GM12878 (cell line): Measurements from ENCODE around the gene SNX17. TPM values are rescaled to one million over a fixed set of nuclear protein-coding genes. Genes with fewer than 3 reads are reported as not detected.

Source experiments
- ATAC-seq: fragments of 200-7000 bp; cut with Tn5 transposase; 3 replicates; pipeline ENCODE4 v1.9.1; 2020; ENCODE audit warnings: mild to moderate bottlenecking, moderate library complexity
- BruUV-seq: library from RNA; stranded (reverse); fragments of 400-500 nt; replicated peaks from 2 replicates; lab custom pipeline; 2021; lab: Mats Ljungman, UMichigan
- CTCF ChIA-PET: fragments of 300-600 bp; sonication (Branson Sonifier 250); formaldehyde crosslinking; extraction: SDS; loops from one replicate; lab custom pipeline; 2021; ENCODE audit warnings: inconsistent platforms; lab: Yijun Ruan, JAX
- POLR2A ChIA-PET: fragments of 350-600 bp; formaldehyde crosslinking; extraction: SDS; loops from one replicate; lab custom pipeline; 2021; ENCODE audit warnings: inconsistent platforms; lab: Charles Lee
- RAD21 ChIA-PET: fragments of 300-600 bp; sonication (Branson Sonifier 250); formaldehyde crosslinking; loops from one replicate; lab custom pipeline; 2023; ENCODE audit warnings: antibody characterized with exemption; ENCODE audit not compliant: unreplicated experiment; lab: Charles Lee
- SMC1A ChIA-PET: fragments of 300-600 bp; sonication (Branson Sonifier 250); formaldehyde crosslinking; loops from one replicate; lab custom pipeline; 2023; ENCODE audit not compliant: unreplicated experiment, uncharacterized antibody; lab: Charles Lee
- DNase-seq: peaks from one replicate; pipeline ENCODE4 v3.0.0-alpha.2; 2011; ENCODE audit warnings: low read depth, low spot score
- FAIRE-seq: peaks from 3 replicates; lab custom pipeline; 2011; peaks lifted over from hg19 to GRCh38; lab: Jason Lieb, UNC
- H2AFZ ChIP-seq: 2 replicates; pipeline ENCODE4 v1.6.0; 2011; ENCODE audit warnings: low read depth, low read length, control low read depth; ENCODE audit not compliant: control insufficient read depth
- H3K27ac ChIP-seq: 2 replicates; pipeline ENCODE4 v1.5.1; 2011; ENCODE audit warnings: control low read depth; ENCODE audit not compliant: control insufficient read depth, insufficient read depth
- H3K27me3 ChIP-seq, 2 experiments: replicated peaks in 1 of 2; 2 replicates each; pipeline versions ENCODE4 v1.6.0 to v1.6.1; 2011; ENCODE audit warnings: low read length in 1 of 2; ENCODE audit not compliant: control insufficient read depth in 2 of 2, insufficient read depth in 2 of 2
- H3K36me3 ChIP-seq, 2 experiments: 2 replicates each; pipeline ENCODE4 v1.5.1; 2011; ENCODE audit warnings: low read length in 1 of 2; ENCODE audit not compliant: control insufficient read depth in 2 of 2, insufficient read depth in 2 of 2
- H3K4me1 ChIP-seq: 2 replicates; pipeline ENCODE4 v1.6.1; 2011; ENCODE audit warnings: mild to moderate bottlenecking, low read length, moderate library complexity, mixed read lengths; ENCODE audit not compliant: control insufficient read depth, insufficient read depth
- H3K4me2 ChIP-seq: 2 replicates; pipeline ENCODE4 v1.6.0; 2011; ENCODE audit warnings: control low read depth; ENCODE audit not compliant: control insufficient read depth, insufficient read depth
- H3K4me3 ChIP-seq: fragments of 200-600 bp; sonication (generic); 2 replicates; pipeline ENCODE4 v1.5.1; 2016
- H3K79me2 ChIP-seq: 2 replicates; pipeline ENCODE4 v1.6.0; 2011; ENCODE audit warnings: low read length; ENCODE audit not compliant: control insufficient read depth, insufficient read depth
- H3K9ac ChIP-seq: 2 replicates; pipeline ENCODE4 v1.8.0; 2011; ENCODE audit warnings: low read length, control low read depth, mixed read lengths; ENCODE audit not compliant: control insufficient read depth, insufficient read depth
- H3K9me3 ChIP-seq: replicated peaks from 3 replicates; pipeline ENCODE4 v1.5.1; 2011; ENCODE audit warnings: mild to moderate bottlenecking, low read length; ENCODE audit not compliant: control insufficient read depth, insufficient read depth
- H4K20me1 ChIP-seq: 2 replicates; pipeline ENCODE4 v1.6.0; 2011; ENCODE audit not compliant: control insufficient read depth, insufficient read depth
- BHLHE40 ChIP-seq, 2 experiments: fragments of 450-650 bp in 1 of 2; IDR thresholded peaks; 2 replicates each; pipeline ENCODE4 v1.6.1; 2011 to 2017; ENCODE audit warnings: low read depth in 2 of 2, borderline replicate concordance in 1 of 2, improper control_type of control experiment in 1 of 2, low read length in 1 of 2, mild to moderate bottlenecking in 1 of 2
- CREM ChIP-seq: IDR thresholded peaks from 2 replicates; pipeline ENCODE4 v1.6.1; 2014; ENCODE audit warnings: antibody characterized with exemption, low read depth
- HDAC6 ChIP-seq: fragments of 200-600 bp; sonication (generic); IDR thresholded peaks from one replicate; pipeline ENCODE4 v1.8.0; 2017; ENCODE audit warnings: antibody characterized with exemption; ENCODE audit not compliant: unreplicated experiment
- MEF2A ChIP-seq: IDR thresholded peaks from 2 replicates; pipeline ENCODE4 v1.6.1; 2011; ENCODE audit warnings: low read depth, mild to moderate bottlenecking, low read length, moderate library complexity; ENCODE audit not compliant: insufficient read depth
- MYB ChIP-seq: fragments of 150-350 bp; IDR thresholded peaks from 2 replicates; pipeline ENCODE4 v1.6.1; 2014; ENCODE audit warnings: mild to moderate bottlenecking, low read depth, low read length, borderline replicate concordance
- NFIC ChIP-seq: IDR thresholded peaks from 2 replicates; pipeline ENCODE4 v1.6.1; 2012; ENCODE audit warnings: low read depth, mild to moderate bottlenecking, inconsistent platforms, low read length, moderate library complexity
- NR2F1 ChIP-seq: fragments of 450-650 bp; conservative IDR thresholded peaks from 2 replicates; pipeline ENCODE4 v1.6.1; 2017; ENCODE audit warnings: mild to moderate bottlenecking
- POLR2A ChIP-seq: IDR thresholded peaks from 2 replicates; pipeline ENCODE4 v1.6.1; 2011; ENCODE audit warnings: low read depth, mild to moderate bottlenecking, low read length
- POLR2AphosphoS5 ChIP-seq: IDR thresholded peaks from 2 replicates; pipeline ENCODE4 v1.6.1; 2011; ENCODE audit warnings: mild to moderate bottlenecking, low read length, inconsistent platforms
- RB1 ChIP-seq: fragments of 450-650 bp; formaldehyde crosslinking; IDR thresholded peaks from 2 replicates; pipeline ENCODE4 v1.6.1; 2017; ENCODE audit warnings: mild to moderate bottlenecking, borderline replicate concordance
- RCOR1 ChIP-seq: conservative IDR thresholded peaks from 2 replicates; pipeline ENCODE4 v1.6.1; 2012; ENCODE audit warnings: low read depth, low read length, improper control_type of control experiment
- SIN3A ChIP-seq: IDR thresholded peaks from 2 replicates; pipeline ENCODE4 v1.6.1; 2012; ENCODE audit warnings: low read depth, low read length, improper control_type of control experiment
- SIX5 ChIP-seq: IDR thresholded peaks from 2 replicates; pipeline ENCODE4 v1.6.1; 2011; ENCODE audit warnings: mild to moderate bottlenecking, low read depth, low read length, moderate library complexity; ENCODE audit not compliant: severe bottlenecking
- SUPT20H ChIP-seq: IDR thresholded peaks from 2 replicates; pipeline ENCODE4 v1.6.1; 2011; ENCODE audit warnings: low read depth, mild to moderate bottlenecking, low read length, moderate library complexity, borderline replicate concordance; ENCODE audit not compliant: control insufficient read depth
- TBL1XR1 ChIP-seq: IDR thresholded peaks from 2 replicates; pipeline ENCODE4 v1.6.1; 2012; ENCODE audit warnings: low read depth, low read length, improper control_type of control experiment
- TCF12 ChIP-seq: IDR thresholded peaks from 2 replicates; pipeline ENCODE4 v1.6.1; 2011; ENCODE audit warnings: low read depth, mild to moderate bottlenecking, low read length
- ZNF24 ChIP-seq: fragments of 450-650 bp; IDR thresholded peaks from 2 replicates; pipeline ENCODE4 v1.6.1; 2017; ENCODE audit warnings: antibody characterized with exemption, mild to moderate bottlenecking
- ZNF274 ChIP-seq: IDR thresholded peaks from one replicate; pipeline ENCODE4 v1.8.0; 2011; ENCODE audit not compliant: insufficient read length, insufficient read depth
- WGBS: methylation state at CpG from one replicate; pipeline ENCODE4 v1.1.6; 2016; ENCODE audit warnings: low lambda C conversion rate; ENCODE audit not compliant: insufficient replicate concordance, insufficient coverage; ENCODE audit errors: missing lambda C conversion rate; 5-methylcytosine and 5-hydroxymethylcytosine counted together
- in situ Hi-C: fragments of 300-500 bp; cut with MboI; formaldehyde crosslinking; loops from 9 replicates; pipeline ENCODE4 v1.14.3; 2018; ENCODE audit warnings: mixed read lengths
- intact Hi-C: fragments of 100-400 bp; cut with micrococcal nuclease; formaldehyde crosslinking; loops from one replicate; pipeline ENCODE4 v1.14.2; 2022; ENCODE audit not compliant: unreplicated experiment
- polyA plus RNA-seq, 11 experiments: library from polyadenylated mRNA; depleted of rRNA in 4 of 11; unstranded in 6 of 11; stranded (reverse) in 5 of 11; fragments of >200 nt; fragmentation: Nextera tagmentation in 4 of 11; fragmentation: Illumina TruSeq in 1 of 11; extraction: Ambion mirVana in 4 of 11; extraction: Trizol in 1 of 11; gene quantifications; 1 replicate in 1 of 11; 2 replicates in 10 of 11; pipeline versions ENCODE4 v1.2.1 to v1.2.3, GENCODE V29; 2011 to 2016; ENCODE audit warnings: inconsistent platforms in 2 of 11, missing spikeins in 2 of 11, low read depth in 1 of 11
- total RNA-seq, 4 experiments: library from RNA; depleted of rRNA in 3 of 4; stranded (reverse); fragments of >200 nt in 3 of 4; fragmentation: Illumina TruSeq in 1 of 4; extraction: Trizol in 1 of 4; gene quantifications; 2 replicates each; pipeline versions ENCODE4 v1.2.1 to v1.2.3, GENCODE V29; 2013 to 2021
- TF ChIP-seq, protein P1 (sequence below): IDR thresholded peaks from 2 replicates; pipeline ENCODE4 v1.6.1; 2011; ENCODE audit warnings: mild to moderate bottlenecking, low read depth, low read length, moderate library complexity; ENCODE audit not compliant: insufficient replicate concordance

Gene SNX17
- total and polyA plus RNA-seq, 10 of the 15 experiments (the other 5 are each of a cell fraction or from before 2014, with no cell fraction given), result 6.5 to 116 (median 84.4) TPM

DNA sequence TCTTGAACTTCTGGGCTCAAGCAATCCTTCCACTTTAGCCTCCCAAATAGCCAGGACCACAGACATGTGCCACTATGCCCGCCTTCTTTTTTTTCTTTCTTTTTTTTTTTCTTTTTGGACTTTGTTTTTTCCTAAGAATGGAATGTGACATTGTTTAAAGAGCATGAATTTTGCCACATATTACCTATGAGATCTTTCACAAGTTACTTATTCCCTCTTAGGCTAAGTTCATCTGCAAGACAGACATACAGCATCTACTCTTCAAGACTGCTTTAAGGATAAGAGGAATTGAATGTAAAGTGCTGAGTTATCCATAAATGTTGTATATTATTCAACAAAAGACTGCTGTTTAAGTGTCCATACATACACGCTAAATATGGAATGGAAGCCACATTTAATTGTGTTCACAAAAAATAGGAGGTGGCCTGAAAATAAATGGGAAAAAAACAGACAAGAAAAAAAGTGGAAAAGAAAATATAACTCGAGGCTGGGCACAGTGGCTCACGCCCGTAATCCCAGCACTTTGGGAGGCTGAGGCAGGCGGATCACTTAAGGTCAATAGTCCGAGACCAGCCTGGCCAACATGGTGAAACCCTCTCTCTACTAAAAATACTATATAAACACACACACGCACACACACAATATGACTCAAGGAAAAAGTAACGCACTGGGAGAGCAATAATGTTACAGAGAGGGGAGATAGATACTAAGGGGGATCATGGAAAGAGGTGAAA is 42.2 kb downstream of the SNX17 start (continued):
- TF ChIP-seq, protein P1, sequence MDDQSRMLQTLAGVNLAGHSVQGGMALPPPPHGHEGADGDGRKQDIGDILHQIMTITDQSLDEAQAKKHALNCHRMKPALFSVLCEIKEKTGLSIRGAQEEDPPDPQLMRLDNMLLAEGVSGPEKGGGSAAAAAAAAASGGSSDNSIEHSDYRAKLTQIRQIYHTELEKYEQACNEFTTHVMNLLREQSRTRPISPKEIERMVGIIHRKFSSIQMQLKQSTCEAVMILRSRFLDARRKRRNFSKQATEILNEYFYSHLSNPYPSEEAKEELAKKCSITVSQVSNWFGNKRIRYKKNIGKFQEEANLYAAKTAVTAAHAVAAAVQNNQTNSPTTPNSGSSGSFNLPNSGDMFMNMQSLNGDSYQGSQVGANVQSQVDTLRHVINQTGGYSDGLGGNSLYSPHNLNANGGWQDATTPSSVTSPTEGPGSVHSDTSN, result no peak
- TF ChIP-seq MEF2A, result no peak
- TF ChIP-seq SUPT20H, result no peak
- TF ChIP-seq TBL1XR1, result no peak
- TF ChIP-seq, all 136 proteins: peak for 0

DNA sequence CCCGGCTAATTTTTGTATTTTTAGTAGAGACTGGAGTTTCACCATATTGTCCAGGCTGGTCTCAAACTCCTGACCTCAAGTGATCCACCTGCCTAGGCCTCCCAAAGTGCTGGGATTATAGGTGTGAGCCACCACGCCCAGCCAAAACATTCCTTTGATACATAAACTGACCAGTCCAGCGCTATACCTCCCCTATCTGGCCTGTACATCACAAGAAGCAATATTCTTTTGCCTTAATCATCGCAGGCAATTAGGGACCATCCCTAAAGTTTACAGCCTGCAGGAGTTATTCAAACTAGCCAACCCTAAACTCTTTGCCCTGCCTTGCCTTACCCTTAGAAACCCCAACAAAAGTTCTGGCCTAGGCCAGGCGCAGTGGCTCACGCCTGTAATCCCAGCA is 45.7 kb downstream of the SNX17 start:
- H3K9ac ChIP-seq, result no peak overlapping the region
- ChIA-PET RAD21 (no interaction called here), CTCF (interaction anchor here (0.7 kb wide), 1 partner anchor 9 kb away, joined by 3 read pairs; no protein-coding TSS in a partner anchor), POLR2A (no interaction called here), SMC1A (no interaction called here)
- no peaks in the 10 kb centered on the region for H3K79me2 ChIP-seq
- in situ Hi-C loops, result no loop called here
- no peak for FAIRE-seq
- no peaks in the 10 kb centered on the region for H4K20me1 ChIP-seq
- no peaks in the 10 kb centered on the region for H3K27me3 ChIP-seq
- no TSS peak for BruUV-seq
- 63% methylated on average over 6 of the region's 6 CpGs for WGBS
- no peak overlapping the region for H3K4me2 ChIP-seq
- intact Hi-C loops, result no loop called here
- DNase-seq, result no peak
- no peak overlapping the region for H2AFZ ChIP-seq
- no peaks in the 10 kb centered on the region for H3K36me3 ChIP-seq
- H3K9me3 ChIP-seq, result no peaks in the 10 kb centered on the region
- no peak overlapping the region for H3K27ac ChIP-seq
- no peak for TF ChIP-seq SIN3A
- TF ChIP-seq RB1, result no peak
- TF ChIP-seq SIX5, result no peak
- TF ChIP-seq CREM, result no peak
- TF ChIP-seq RCOR1, result no peak
- TF ChIP-seq NR2F1, result no peak
- no peak for TF ChIP-seq POLR2AphosphoS5
- TF ChIP-seq BHLHE40 (IDR thresholded peaks at IDR 0.05; ENCODE audit: borderline replicate concordance in 1 of 2, low read depth in 2 of 2, low read length in 1 of 2), result no peak
- no peak for TF ChIP-seq ZNF24
- no peak for TF ChIP-seq POLR2A
- no peak for TF ChIP-seq ZNF274
- TF ChIP-seq HDAC6, result no peak
- no peak for TF ChIP-seq NFIC
- no peak for TF ChIP-seq MYB
- TF ChIP-seq TCF12, result no peak
- no peak for ATAC-seq
- H3K4me3 ChIP-seq, result no peak overlapping the region
- H3K4me1 ChIP-seq, result no peaks in the 10 kb centered on the region
